ENCODE data around the gene KCTD20. TPM values are rescaled to one million over a fixed set of nuclear protein-coding genes. Genes with fewer than 3 reads are reported as not detected.
"Not testable (repeated sequence)": the region's sequence is repeated elsewhere in the genome, so short reads cannot be mapped to it uniquely, and the experiment has no call there.

The KCTD20 gene
- 10 to 100 TPM; 35.2 to 38.9 TPM for total RNA-seq
- polyA plus RNA-seq = 10 to 100 TPM; 36.8 to 37.3 TPM

GRCh38 chr6:36442671-36443470 is at the start of gene KCTD20, which contains the start of gene PXT1:
Gene KCTD20 (plus strand): TSS chr6:36443000. CDS start chr6:36470098, 27,098 bp downstream.
Gene PXT1 (minus strand): TSS chr6:36442854. CDS start chr6:36426082, 16,772 bp downstream.
- Mint-ChIP-seq H3K9me3 (peaks cover 0 to 2% (median 0%) of the 10 kb centered on the region in 8 donors), H3K4me1 (peaks cover 27 to 61% (median 42%) of the 10 kb centered on the region in 4 donors), H3K27ac (peak within 1 kb of the TSS; percentile 87 to 99 (median 99)), H3K4me3 (peak within 1 kb of the TSS; percentile 92 to 99 (median 97)), H3K36me3 (peaks cover 0 to 26% of the 10 kb centered on the region in 2 donors), H3K27me3 (no peaks in the 10 kb centered on the region)
- Histone ChIP-seq H3K27me3 (ENCODE audit: insufficient read depth, low read length) (no peaks in the 10 kb centered on the region), H3K36me3 (ENCODE audit: insufficient read depth, low read length) (no peaks in the 10 kb centered on the region), H3K4me3 (ENCODE audit: low read length in 2 of 2) (peak within 1 kb of the TSS; percentile 85 to 96), H3K27ac (ENCODE audit: low read depth, low read length) (peak within 1 kb of the TSS; percentile 92), H3K4me1 (ENCODE audit: insufficient read depth, low read length) (peaks cover 53% of the 10 kb centered on the region), H3K9me3 (ENCODE audit: control insufficient read depth in 1 of 2, low read length in 2 of 2) (no peaks in the 10 kb centered on the region)
- DNase-seq = peak; percentile 83 to 86 (median 85)
- CTCF ChIA-PET (ENCODE audit: partially characterized antibody) = interaction anchor here (1.1 to 1.6 kb wide), 6 partner anchors 13 to 239 kb away, joined by 3 to 6 read pairs (median 4); no protein-coding TSS in a partner anchor
- intact Hi-C loops (cut with micrococcal nuclease) = loop anchor here (1.0 to 5.0 kb wide), 4 partner anchors 20 to 314 kb away; partner anchors contain the start of genes SRSF3 and STK38
- POLR2A ChIA-PET (ENCODE audit: partially characterized antibody) = interaction anchor here (0.9 to 5.2 kb wide), 10 partner anchors 13 to 157 kb away, joined by 3 to 42 read pairs (median 4); no protein-coding TSS in a partner anchor

- Histone ChIP-seq H3K9me3 (ENCODE audit: control insufficient read depth in 1 of 2, low read length in 2 of 2) (no peaks in the 10 kb centered on the region), H3K36me3 (ENCODE audit: insufficient read depth, low read length) (no peaks in the 10 kb centered on the region), H3K27ac (ENCODE audit: low read depth, low read length) (no peak overlapping the region), H3K4me1 (ENCODE audit: insufficient read depth, low read length) (no peaks in the 10 kb centered on the region), H3K27me3 (ENCODE audit: insufficient read depth, low read length) (no peaks in the 10 kb centered on the region), H3K4me3 (ENCODE audit: low read length in 2 of 2) (no peak overlapping the region)
- no peak for DNase-seq
- Mint-ChIP-seq H3K27me3 (peaks cover 1 to 5% of the 10 kb centered on the region in 2 donors), H3K4me1 (no peaks in the 10 kb centered on the region), H3K9me3 (no peaks in the 10 kb centered on the region), H3K36me3 (no peaks in the 10 kb centered on the region), H3K27ac (no peak overlapping the region), H3K4me3 (no peak overlapping the region)
- ChIA-PET POLR2A (ENCODE audit: partially characterized antibody) (no interaction called here), CTCF (ENCODE audit: partially characterized antibody) (no interaction called here)
- intact Hi-C loops (cut with micrococcal nuclease) = no loop called here
These were observed 42.8 kb upstream of the KCTD20 start for GRCh38 chr6:36399970-36400369.

GRCh38 chr6:36402481-36402880 is 40.3 kb upstream of the KCTD20 start:
- H3K27me3 ChIP-seq (ENCODE audit: insufficient read depth, low read length) = no peaks in the 10 kb centered on the region
- Mint-ChIP-seq H3K4me3 (no peak overlapping the region), H3K27me3 (peaks cover 3 to 10% of the 10 kb centered on the region in 2 donors), H3K36me3 (no peaks in the 10 kb centered on the region), H3K9me3 (no peaks in the 10 kb centered on the region), H3K27ac (no peak overlapping the region), H3K4me1 (no peaks in the 10 kb centered on the region)
- H3K4me1 ChIP-seq (ENCODE audit: insufficient read depth, low read length) = no peaks in the 10 kb centered on the region
- H3K4me3 ChIP-seq (ENCODE audit: low read length in 2 of 2) = no peak overlapping the region
- intact Hi-C loops (cut with micrococcal nuclease) = no loop called here
- no peaks in the 10 kb centered on the region for H3K9me3 ChIP-seq (ENCODE audit: control insufficient read depth in 1 of 2, low read length in 2 of 2)
- no peaks in the 10 kb centered on the region for H3K36me3 ChIP-seq (ENCODE audit: insufficient read depth, low read length)
- ChIA-PET POLR2A (ENCODE audit: partially characterized antibody) (no interaction called here), CTCF (ENCODE audit: partially characterized antibody) (interaction anchor here (0.7 kb wide), 1 partner anchor 323 kb away, joined by 3 read pairs; no protein-coding TSS in a partner anchor)
- H3K27ac ChIP-seq (ENCODE audit: low read depth, low read length) = no peak overlapping the region
- DNase-seq = no peak

- no peak for DNase-seq
- ChIA-PET CTCF (ENCODE audit: partially characterized antibody) (no interaction called here), POLR2A (ENCODE audit: partially characterized antibody) (no interaction called here)
- Mint-ChIP-seq H3K36me3 (no peaks in the 10 kb centered on the region), H3K4me3 (no peak overlapping the region), H3K4me1 (no peaks in the 10 kb centered on the region), H3K27me3 (peaks cover 7 to 14% of the 10 kb centered on the region in 2 donors), H3K27ac (no peak overlapping the region), H3K9me3 (no peaks in the 10 kb centered on the region)
- Histone ChIP-seq H3K4me3 (ENCODE audit: low read length in 2 of 2) (no peak overlapping the region), H3K9me3 (ENCODE audit: control insufficient read depth in 1 of 2, low read length in 2 of 2) (no peaks in the 10 kb centered on the region), H3K27ac (ENCODE audit: low read depth, low read length) (no peak overlapping the region), H3K36me3 (ENCODE audit: insufficient read depth, low read length) (no peaks in the 10 kb centered on the region), H3K4me1 (ENCODE audit: insufficient read depth, low read length) (no peaks in the 10 kb centered on the region), H3K27me3 (ENCODE audit: insufficient read depth, low read length) (no peaks in the 10 kb centered on the region)
- intact Hi-C loops (cut with micrococcal nuclease) = no loop called here
These were observed 38.6 kb upstream of the KCTD20 start for GRCh38 chr6:36404164-36404563.

- peaks cover 0 to 10% (median 5%) of the 10 kb centered on the region in 8 donors for H3K9me3 Mint-ChIP-seq
- H3K36me3 ChIP-seq (ENCODE audit: insufficient read depth, low read length); H3K27me3 Mint-ChIP-seq; intact Hi-C loops (cut with micrococcal nuclease); H3K4me3 ChIP-seq (ENCODE audit: low read length in 2 of 2); H3K36me3 Mint-ChIP-seq; H3K4me1 ChIP-seq (ENCODE audit: insufficient read depth, low read length); DNase-seq; H3K4me3 Mint-ChIP-seq; H3K27ac ChIP-seq (ENCODE audit: low read depth, low read length); H3K4me1 Mint-ChIP-seq; POLR2A ChIA-PET (ENCODE audit: partially characterized antibody); H3K27me3 ChIP-seq (ENCODE audit: insufficient read depth, low read length); H3K9me3 ChIP-seq (ENCODE audit: control insufficient read depth in 1 of 2, low read length in 2 of 2); H3K27ac Mint-ChIP-seq: not testable (repeated sequence)
- CTCF ChIA-PET (ENCODE audit: partially characterized antibody) = interaction anchor here (0.7 kb wide), 1 partner anchor 378 kb away, joined by 3 read pairs; no protein-coding TSS in a partner anchor
These were observed 33.1 kb upstream of the KCTD20 start for GRCh38 chr6:36409718-36410117.

- DNase-seq = no peak
- H3K27me3 Mint-ChIP-seq = peaks cover 4 to 6% of the 10 kb centered on the region in 2 donors
- H3K9me3 Mint-ChIP-seq = peaks cover 0 to 10% (median 5%) of the 10 kb centered on the region in 8 donors
- Histone ChIP-seq H3K9me3 (ENCODE audit: control insufficient read depth in 1 of 2, low read length in 2 of 2) (no peaks in the 10 kb centered on the region), H3K4me1 (ENCODE audit: insufficient read depth, low read length) (no peaks in the 10 kb centered on the region), H3K4me3 (ENCODE audit: low read length in 2 of 2) (no peak overlapping the region), H3K27ac (ENCODE audit: low read depth, low read length) (no peak overlapping the region), H3K36me3 (ENCODE audit: insufficient read depth, low read length) (no peaks in the 10 kb centered on the region), H3K27me3 (ENCODE audit: insufficient read depth, low read length) (no peaks in the 10 kb centered on the region)
- peak overlapping the region in 1 of 8 donors; percentile 49 for H3K4me3 Mint-ChIP-seq
- no peak overlapping the region for H3K27ac Mint-ChIP-seq
- H3K4me1 Mint-ChIP-seq = no peaks in the 10 kb centered on the region
- ChIA-PET POLR2A (ENCODE audit: partially characterized antibody) (interaction anchor here (0.6 kb wide), 1 partner anchor 189 kb away, joined by 3 read pairs; no protein-coding TSS in a partner anchor), CTCF (ENCODE audit: partially characterized antibody) (interaction anchor here (0.7 kb wide), 1 partner anchor 10 kb away, joined by 3 read pairs; no protein-coding TSS in a partner anchor)
- peaks cover 0 to 4% of the 10 kb centered on the region in 2 donors for H3K36me3 Mint-ChIP-seq
- intact Hi-C loops (cut with micrococcal nuclease) = no loop called here
These were observed 29.0 kb upstream of the KCTD20 start for GRCh38 chr6:36413489-36414480.

All from CD4-positive, alpha-beta memory T cell (primary cell).